NCI-H1694 treated with DMSO at 0.1 percent for 48 hours (cell line): Measurements from ENCODE around the gene CDCA7.
"Not testable (repeated sequence)": the region's sequence is repeated elsewhere in the genome, so short reads cannot be mapped to it uniquely, and the experiment has no call there.

Source experiments
- DNase-seq: peaks from one replicate; lab custom pipeline; 2025; lab: John Stamatoyannopoulos, UW

The CDCA7 gene

GRCh38 chr2:173354582-173355131 lies at the start of gene CDCA7:
Gene CDCA7 (plus strand): TSS chr2:173354872. CDS start chr2:173354964, 92 bp downstream.
- DNase-seq: peak; percentile 91

- DNase-seq: no peak
These were observed 49.4 kb upstream of the CDCA7 start for GRCh38 chr2:173305303-173305702.

- no peak for DNase-seq
These were observed 47.4 kb upstream of the CDCA7 start for GRCh38 chr2:173307293-173307692.

- DNase-seq: not testable (repeated sequence)
These were observed 45.3 kb upstream of the CDCA7 start for GRCh38 chr2:173309370-173309769.

GRCh38 chr2:173311844-173312606 lies 42.6 kb upstream of the CDCA7 start:
- no peak for DNase-seq

GRCh38 chr2:173323371-173323770 lies 31.3 kb upstream of the CDCA7 start:
- no peak for DNase-seq

GRCh38 chr2:173326806-173327205 lies 27.9 kb upstream of the CDCA7 start:
- no peak for DNase-seq

GRCh38 chr2:173327421-173327820 lies 27.3 kb upstream of the CDCA7 start:
- DNase-seq: no peak

GRCh38 chr2:173333003-173333402 lies 21.7 kb upstream of the CDCA7 start:
- not testable (repeated sequence) for DNase-seq

GRCh38 chr2:173339807-173340206 lies 14.9 kb upstream of the CDCA7 start:
- no peak for DNase-seq

GRCh38 chr2:173343921-173344320 lies 10.8 kb upstream of the CDCA7 start:
- DNase-seq: no peak

GRCh38 chr2:173346035-173346434 lies 8.6 kb upstream of the CDCA7 start:
- DNase-seq: no peak

GRCh38 chr2:173347305-173348168 lies 7.1 kb upstream of the CDCA7 start:
- DNase-seq: no peak

GRCh38 chr2:173349287-173349686 lies 5.4 kb upstream of the CDCA7 start:
- no peak for DNase-seq

- DNase-seq: no peak
These were observed 4.3 kb upstream of the CDCA7 start for GRCh38 chr2:173350383-173350782.

GRCh38 chr2:173351879-173352278 lies 2.8 kb upstream of the CDCA7 start:
- no peak for DNase-seq

GRCh38 chr2:173353556-173353955 lies 1.1 kb upstream of the CDCA7 start:
- no peak for DNase-seq

GRCh38 chr2:173354073-173354581 lies 545 bp upstream of the CDCA7 start:
- no peak for DNase-seq

- peak; percentile 26 for DNase-seq
These were observed 627 bp downstream of the CDCA7 start for GRCh38 chr2:173355132-173355865.

GRCh38 chr2:173355866-173356508 lies 1.3 kb downstream of the CDCA7 start:
- DNase-seq: no peak

GRCh38 chr2:173357346-173357745 lies 2.7 kb downstream of the CDCA7 start:
- DNase-seq: no peak
